ENCODE measurements around the gene PPL.

- no peak for TF ChIP-seq CTCF (IDR thresholded peaks at IDR 0.05; ENCODE audit: low read length)
- TF ChIP-seq EZH2 (IDR thresholded peaks at IDR 0.05; ENCODE audit: borderline replicate concordance, low read length) = no peak
These were observed 60.1 kb downstream of the PPL start for GRCh38 chr16:4876646-4877379.

Data from OCI-LY1 (cell line).